ENCODE results near the gene SNTG2.
"Not testable (repeated sequence)": the region's sequence is repeated elsewhere in the genome, so short reads cannot be mapped to it uniquely, and the experiment has no call there.

Gene SNTG2

DNA sequence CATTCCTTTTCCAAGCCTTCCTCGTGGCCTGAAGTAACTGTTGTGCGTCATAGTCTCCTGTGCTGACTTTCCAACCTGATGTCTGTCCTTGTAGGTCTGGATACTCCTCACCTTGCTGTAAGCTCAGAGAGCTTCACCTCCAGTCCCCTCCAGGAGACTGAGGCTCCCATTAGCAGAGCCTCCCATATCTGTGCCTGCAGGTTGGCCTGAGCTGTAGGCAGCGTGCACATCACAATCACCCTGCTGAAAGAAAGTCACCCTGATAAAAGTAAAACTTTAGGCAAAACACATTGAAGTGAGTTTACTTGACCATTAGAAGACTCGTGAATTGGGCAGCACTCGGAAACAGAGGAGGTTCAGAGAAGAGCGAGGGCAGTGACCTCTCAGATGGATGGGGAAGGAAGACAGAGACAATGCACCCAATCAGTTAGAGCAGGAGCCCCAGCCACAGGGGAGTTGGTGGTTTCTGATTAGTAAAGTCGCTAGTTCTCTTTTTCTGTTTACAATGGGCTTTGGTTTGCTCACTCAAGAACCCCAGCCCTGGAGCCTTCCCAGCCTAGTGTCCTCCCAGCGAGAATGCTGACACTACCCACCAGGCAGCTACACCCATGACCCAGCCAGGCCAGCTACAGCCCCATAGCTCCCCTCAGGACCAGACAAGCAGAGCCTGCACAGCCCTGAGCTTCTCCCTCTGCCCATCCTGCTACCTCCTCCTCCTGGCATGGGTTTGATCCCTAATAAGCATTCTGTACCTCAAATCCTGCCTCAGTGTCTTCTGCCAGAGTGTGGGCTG lies 450.5 kb downstream of the SNTG2 start:
- DNase-seq: no peak

DNA sequence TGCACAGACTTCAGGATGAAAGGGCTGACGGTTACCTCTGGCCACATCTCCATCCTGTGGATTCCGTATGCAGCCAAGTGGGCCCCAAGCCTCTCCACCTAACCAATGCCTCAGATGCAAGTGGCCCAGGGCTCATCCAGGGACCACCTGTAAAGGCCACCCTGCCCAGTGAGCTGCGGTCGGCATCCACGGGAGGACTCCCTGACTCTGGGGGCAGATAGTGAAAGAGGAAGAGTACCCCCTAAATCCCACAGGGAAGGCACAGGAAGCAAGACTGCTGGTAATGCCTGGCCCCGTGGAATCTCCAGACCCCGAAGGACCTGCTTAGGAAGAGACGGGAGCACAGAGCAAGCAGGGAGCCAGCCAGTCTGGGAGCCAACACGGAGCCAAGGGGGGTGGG lies 451.4 kb downstream of the SNTG2 start:
- DNase-seq: no peak

DNA sequence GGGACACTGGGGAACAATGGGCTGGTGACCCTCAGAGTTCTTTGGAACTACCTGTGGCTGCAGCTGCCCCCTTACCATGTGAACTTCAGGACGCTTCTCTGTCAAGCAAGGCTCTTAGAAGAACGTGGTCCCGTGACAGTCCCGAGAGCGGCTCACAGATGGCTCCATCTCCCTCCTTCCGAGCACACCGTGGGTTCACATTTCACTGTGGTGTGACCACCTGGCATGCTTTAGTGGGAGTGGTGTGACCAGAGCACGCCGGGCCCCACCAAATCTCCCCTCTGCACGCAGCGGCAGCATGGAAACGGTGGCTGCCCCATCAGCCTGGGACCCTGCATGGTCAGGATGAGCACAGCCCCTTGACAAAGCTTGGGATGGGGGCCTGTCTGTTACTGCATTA lies 452.9 kb downstream of the SNTG2 start:
- DNase-seq: no peak

DNA sequence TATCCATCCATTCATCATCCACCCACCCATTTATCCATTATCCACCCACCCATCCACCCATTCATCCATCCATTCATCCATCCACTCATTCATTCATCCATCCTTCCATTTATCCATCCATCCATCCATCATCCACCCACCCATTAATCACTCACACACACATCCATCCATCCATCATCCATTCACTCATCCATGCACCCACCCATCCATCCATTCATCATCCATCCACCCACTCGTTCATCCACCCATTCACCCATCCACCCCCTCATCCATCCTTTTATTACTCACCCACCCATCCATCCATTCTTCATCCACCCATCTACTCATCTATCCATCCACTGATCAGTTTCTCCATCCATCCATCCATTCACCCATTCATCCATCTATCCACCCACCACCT lies 454.5 kb downstream of the SNTG2 start:
- DNase-seq: no peak

DNA sequence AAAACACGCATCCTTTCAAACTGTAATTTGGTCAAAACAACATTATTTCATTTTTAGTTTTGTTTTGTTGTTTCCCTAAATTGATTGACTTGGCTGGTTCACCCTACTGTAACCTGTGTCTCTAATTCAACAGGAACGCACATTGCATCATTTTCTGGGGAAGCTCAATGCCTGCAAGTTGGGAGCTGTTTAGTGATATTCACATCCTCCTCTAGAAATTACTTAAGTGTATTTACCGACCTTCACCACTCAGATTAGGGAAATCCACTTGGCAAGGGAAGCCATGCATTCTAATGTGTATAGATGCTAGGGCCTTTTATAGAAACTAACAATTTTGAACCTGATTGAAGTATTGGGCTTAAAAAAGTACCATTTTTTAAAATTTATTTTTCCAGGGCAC lies 455.3 kb downstream of the SNTG2 start:
- DNase-seq: no peak

GRCh38 chr2:1406434-1406833 lies 455.8 kb downstream of the SNTG2 start:
- no peak for DNase-seq

- no peak for DNase-seq
These were observed 457.5 kb downstream of the SNTG2 start for GRCh38 chr2:1407950-1408675.

DNA sequence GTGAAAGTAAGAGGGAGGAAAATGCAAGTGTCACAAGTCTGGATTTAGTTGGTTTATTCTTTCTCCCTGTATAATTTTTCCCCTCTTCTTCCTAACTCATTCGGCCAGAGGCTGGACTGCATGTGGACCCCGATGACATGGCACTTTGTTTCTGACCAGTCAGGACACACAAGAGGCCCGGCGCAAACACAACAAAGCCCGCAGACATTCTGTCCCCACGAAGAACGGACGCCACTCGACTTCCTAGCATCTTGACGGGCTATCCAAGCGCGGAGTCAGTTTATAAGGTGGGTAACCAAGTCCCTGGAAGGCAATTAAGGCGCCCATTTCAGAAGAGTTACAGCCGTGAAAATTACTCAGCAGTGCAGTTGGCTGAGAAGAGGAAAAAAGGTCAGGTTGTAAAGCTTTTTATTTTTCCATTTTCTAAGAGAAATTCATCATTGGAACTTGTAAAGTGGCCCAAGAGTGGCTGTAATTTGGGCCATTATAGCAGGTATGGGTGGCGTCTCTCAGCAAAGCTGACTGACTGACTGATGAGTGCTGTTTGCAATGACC lies 462.6 kb downstream of the SNTG2 start, which contains the start of gene TPO:
Gene TPO (plus strand): TSS at position 308 of the 555 bp plus-strand sequence. CDS start 946 bp downstream, outside the sequence.
- DNase-seq: no peak

DNA sequence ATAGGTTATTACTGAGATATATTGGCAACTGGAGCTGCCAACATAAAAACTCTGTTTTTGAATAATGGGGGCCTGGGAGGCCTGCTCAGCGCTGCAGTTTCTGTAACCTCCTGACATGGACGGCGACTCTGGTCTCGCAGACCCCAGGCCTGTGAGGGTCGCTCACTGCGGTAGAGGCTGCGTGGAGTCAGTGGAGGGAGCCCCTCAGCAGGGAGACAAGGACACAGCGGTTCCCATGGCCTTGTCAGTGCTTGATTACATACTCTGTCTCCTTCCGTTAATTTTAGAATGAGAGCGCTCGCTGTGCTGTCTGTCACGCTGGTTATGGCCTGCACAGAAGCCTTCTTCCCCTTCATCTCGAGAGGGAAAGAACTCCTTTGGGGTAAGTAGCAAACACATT lies 463.5 kb downstream of the SNTG2 start:
- DNase-seq: no peak

- not testable (repeated sequence) for DNase-seq
These were observed 464.3 kb downstream of the SNTG2 start for GRCh38 chr2:1414901-1415300.

- no peak for DNase-seq
These were observed 464.9 kb downstream of the SNTG2 start for GRCh38 chr2:1415501-1415900.

All from NCI-H1048 (cell line).